Lower lobe of right lung (tissue), 2 donors: ENCODE results near the gene CCDC88B. TPM values are rescaled to one million over a fixed set of nuclear protein-coding genes. Genes with fewer than 3 reads are reported as not detected.

Experiments
- ATAC-seq, 2 donors: fragments of 200-7000 bp; cut with Tn5 transposase; one replicate each; pipeline ENCODE4 v1.9.1; 2020 to 2022; ENCODE audit warnings: mild to moderate bottlenecking in 2 of 2, moderate library complexity in 2 of 2
- DNase-seq: peaks from one replicate; pipeline ENCODE4 v3.0.0-alpha.2; 2020
- H3K27ac ChIP-seq: fragments of 200-600 bp; one replicate; pipeline ENCODE4 v1.8.0; 2022
- H3K27me3 ChIP-seq: fragments of 200-600 bp; one replicate; pipeline ENCODE4 v1.8.0; 2022; ENCODE audit warnings: low read depth
- H3K36me3 ChIP-seq: fragments of 200-600 bp; one replicate; pipeline ENCODE4 v1.8.0; 2022; ENCODE audit warnings: mild to moderate bottlenecking
- H3K4me1 ChIP-seq: fragments of 200-600 bp; one replicate; pipeline ENCODE4 v1.8.0; 2022
- H3K4me3 ChIP-seq: fragments of 200-600 bp; one replicate; pipeline ENCODE4 v1.8.0; 2022; ENCODE audit warnings: mild to moderate bottlenecking
- H3K9me3 ChIP-seq: fragments of 200-600 bp; one replicate; pipeline ENCODE4 v1.8.0; 2022
- CTCF ChIP-seq: fragments of 200-600 bp; IDR thresholded peaks from one replicate; pipeline ENCODE4 v1.8.0; 2022; ENCODE audit warnings: antibody characterized with exemption, mild to moderate bottlenecking
- intact Hi-C: fragments of 100-400 bp; cut with DNase I; formaldehyde crosslinking; loops from one replicate; pipeline ENCODE4 v1.11.0; 2022
- total RNA-seq: library from RNA; stranded (reverse); fragmentation: NEBNext Ultra II Directional; extraction: Animal tissue kit (Norgen Biotek cat#: 25700); gene quantifications from one replicate; pipeline ENCODE4 v1.2.1, GENCODE V29; 2021
- donor health status: DM: no; HTN: yes; CAD: no; lungs with severe emphysema.

The CCDC88B gene
- total RNA-seq, 1 donor from 2014 or later, result 40.0 TPM

GRCh38 chr11:64371201-64371600 lies 31.2 kb downstream of the CCDC88B start:
- intact Hi-C loops, result no loop called here
- Histone ChIP-seq H3K27ac (no peak overlapping the region), H3K4me1 (no peaks in the 10 kb centered on the region), H3K4me3 (no peak overlapping the region), H3K27me3 (no peaks in the 10 kb centered on the region), H3K9me3 (no peaks in the 10 kb centered on the region), H3K36me3 (peaks cover 54% of the 10 kb centered on the region)
- DNase-seq (no peak), ATAC-seq (no peak)
- TF ChIP-seq CTCF, result no peak

GRCh38 chr11:64372021-64372420 lies 32.0 kb downstream of the CCDC88B start:
- no peak for ATAC-seq
- no peaks in the 10 kb centered on the region for H3K4me1 ChIP-seq
- no peaks in the 10 kb centered on the region for H3K9me3 ChIP-seq
- H3K27me3 ChIP-seq, result no peaks in the 10 kb centered on the region
- DNase-seq, result no peak
- no peak for TF ChIP-seq CTCF
- H3K4me3 ChIP-seq, result no peak overlapping the region
- intact Hi-C loops, result no loop called here
- H3K27ac ChIP-seq, result no peak overlapping the region
- H3K36me3 ChIP-seq, result peaks cover 45% of the 10 kb centered on the region

GRCh38 chr11:64372802-64373597 lies 33.0 kb downstream of the CCDC88B start:
- Histone ChIP-seq H3K27ac (no peak overlapping the region), H3K4me3 (no peak overlapping the region), H3K9me3 (no peaks in the 10 kb centered on the region), H3K27me3 (no peaks in the 10 kb centered on the region), H3K36me3 (peaks cover 36% of the 10 kb centered on the region), H3K4me1 (no peaks in the 10 kb centered on the region)
- TF ChIP-seq CTCF, result no peak
- intact Hi-C loops, result no loop called here
- ATAC-seq, result peak in 1 of 2 donors; percentile 16
- no peak for DNase-seq

- Histone ChIP-seq H3K4me1 (no peaks in the 10 kb centered on the region), H3K27me3 (no peaks in the 10 kb centered on the region), H3K27ac (no peak overlapping the region), H3K36me3 (peaks cover 30% of the 10 kb centered on the region), H3K4me3 (no peak overlapping the region), H3K9me3 (no peaks in the 10 kb centered on the region)
- no peak for DNase-seq
- intact Hi-C loops, result no loop called here
- no peak for TF ChIP-seq CTCF
- no peak for ATAC-seq
Observed at GRCh38 chr11:64373598-64373974, 33.6 kb downstream of the CCDC88B start.

GRCh38 chr11:64376071-64376470 lies 36.1 kb downstream of the CCDC88B start:
- Histone ChIP-seq H3K27me3 (no peaks in the 10 kb centered on the region), H3K9me3 (no peaks in the 10 kb centered on the region), H3K36me3 (peaks cover 7% of the 10 kb centered on the region), H3K4me1 (no peaks in the 10 kb centered on the region), H3K4me3 (no peak overlapping the region), H3K27ac (no peak overlapping the region)
- intact Hi-C loops, result no loop called here
- ATAC-seq, result no peak
- no peak for DNase-seq
- TF ChIP-seq CTCF, result no peak
